Central memory CD4-positive, alpha-beta T cell (primary cell): ENCODE data around the gene HHAT.
"Not testable (repeated sequence)": the region's sequence is repeated elsewhere in the genome, so short reads cannot be mapped to it uniquely, and the experiment has no call there.

Experiments
- DNase-seq: peaks from one replicate; pipeline ENCODE4 v3.0.0; 2022

Gene HHAT

DNA sequence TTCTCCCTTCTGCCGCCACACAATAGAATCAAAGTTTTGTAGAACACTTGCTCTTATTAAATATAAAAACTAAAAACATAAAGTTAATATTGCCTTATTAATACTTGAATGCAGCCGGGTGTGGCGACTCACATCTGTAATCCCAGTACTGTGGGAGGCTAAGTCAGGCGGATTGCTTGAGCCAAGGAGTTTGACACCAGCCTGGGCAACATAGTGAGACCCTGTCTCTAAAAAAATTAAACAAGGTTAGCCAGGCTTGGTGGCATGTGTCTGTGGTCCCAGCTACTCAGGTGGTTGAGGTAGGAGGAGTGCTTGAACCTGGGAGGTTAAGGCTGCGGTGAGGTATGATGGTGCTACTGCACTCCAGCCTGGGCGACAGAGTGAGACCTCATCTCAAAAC lies 13.2 kb upstream of the HHAT start:
- no peak for DNase-seq

DNA sequence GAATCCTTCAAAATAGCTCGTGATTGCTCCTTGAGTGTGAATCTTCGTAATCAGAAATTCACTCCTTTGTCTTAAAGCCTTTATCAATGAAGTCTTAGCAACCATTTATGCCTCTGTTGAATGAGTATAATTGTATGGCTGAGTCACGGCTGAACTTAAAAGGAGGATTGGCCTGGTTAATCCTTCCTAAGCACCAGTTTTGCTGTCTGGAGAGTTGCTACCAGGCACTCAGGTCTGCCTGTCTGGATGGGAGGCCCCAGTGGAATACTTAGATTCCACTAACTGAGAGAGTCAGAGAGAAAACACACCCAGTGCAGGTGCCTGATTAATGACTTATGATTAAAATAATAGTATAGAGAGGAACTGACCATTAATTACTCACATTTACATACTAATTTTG lies 7.6 kb upstream of the HHAT start:
- DNase-seq = no peak

GRCh38 chr1:210321552-210321951 lies 7.2 kb upstream of the HHAT start:
- no peak for DNase-seq

GRCh38 chr1:210323957-210324356 lies 4.7 kb upstream of the HHAT start:
- DNase-seq = no peak

GRCh38 chr1:210325026-210325670 lies 3.6 kb upstream of the HHAT start:
- no peak for DNase-seq

- no peak for DNase-seq
Observed at GRCh38 chr1:210328032-210328745, 513 bp upstream of the HHAT start.

- DNase-seq = no peak
Observed at GRCh38 chr1:210330279-210330866, 1.7 kb downstream of the HHAT start.

DNA sequence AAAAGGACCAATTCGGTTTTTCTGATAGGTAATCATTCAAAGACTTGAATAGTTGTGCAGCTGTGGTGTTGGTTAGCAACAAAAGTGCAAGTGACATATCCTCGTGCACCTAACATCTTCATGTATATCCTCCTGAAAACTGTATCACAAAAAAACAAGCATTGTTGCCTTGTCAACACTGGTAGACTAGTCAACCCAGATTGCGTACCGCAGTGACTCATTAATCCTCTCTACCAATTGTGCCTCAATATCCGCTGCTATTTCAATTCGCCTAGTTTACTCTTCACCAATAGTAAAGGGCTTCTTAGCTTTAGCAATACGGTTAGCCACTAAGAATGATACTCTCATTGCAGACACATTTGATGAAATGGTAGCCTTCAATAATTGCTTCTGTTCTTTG lies 3.5 kb downstream of the HHAT start:
- DNase-seq = peak; percentile 71

DNA sequence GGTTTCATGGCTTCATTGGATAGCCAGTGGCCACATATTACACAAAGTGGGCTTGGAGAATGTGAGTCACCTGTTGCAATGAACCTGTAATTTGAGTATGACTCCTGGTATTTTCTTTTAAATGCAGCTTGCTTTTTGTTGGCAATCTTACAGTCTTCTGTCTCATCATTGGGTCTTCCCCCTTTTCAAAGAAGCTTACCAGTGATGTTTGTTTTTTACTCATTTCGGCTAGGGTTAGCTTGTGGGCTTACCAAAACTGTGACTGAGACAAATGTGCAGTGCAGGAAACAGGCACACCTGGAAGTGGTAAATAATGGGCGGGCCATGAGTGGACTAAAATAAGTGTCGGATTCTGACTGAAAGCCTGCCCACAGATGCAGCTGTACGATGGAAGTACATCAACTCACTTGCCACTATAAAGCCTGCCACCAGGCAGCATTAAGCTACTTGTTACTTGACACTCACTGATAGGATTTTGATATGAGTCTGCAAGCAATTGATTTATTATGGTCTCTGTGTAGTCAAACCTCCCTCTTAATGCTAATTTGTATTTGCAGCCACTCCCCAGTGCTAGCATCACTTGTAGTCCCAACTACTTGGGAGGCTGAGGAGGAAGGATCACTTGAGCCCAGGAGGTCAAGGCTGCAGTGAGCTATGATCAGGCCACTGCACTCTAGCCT lies 4.2 kb downstream of the HHAT start:
- peak; percentile 78 for DNase-seq

DNA sequence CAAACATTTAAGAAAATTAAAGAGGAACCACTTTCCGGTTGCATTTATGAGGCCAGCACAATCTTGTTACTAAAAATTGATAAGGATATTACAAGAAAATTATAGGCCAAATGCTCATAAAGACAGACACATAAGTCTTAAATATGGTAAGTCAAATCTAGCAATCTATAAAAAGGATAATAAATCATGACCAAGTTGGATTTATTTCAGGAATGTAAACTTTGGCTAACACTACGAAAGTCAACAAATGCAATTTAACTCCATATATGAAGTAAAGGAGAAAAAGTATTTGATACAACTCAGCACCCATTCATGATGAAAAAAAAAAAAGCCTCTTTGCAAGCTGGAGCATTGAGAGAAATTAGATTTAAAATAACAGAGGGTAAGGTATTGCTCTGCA lies 6.3 kb downstream of the HHAT start:
- DNase-seq = no peak

DNA sequence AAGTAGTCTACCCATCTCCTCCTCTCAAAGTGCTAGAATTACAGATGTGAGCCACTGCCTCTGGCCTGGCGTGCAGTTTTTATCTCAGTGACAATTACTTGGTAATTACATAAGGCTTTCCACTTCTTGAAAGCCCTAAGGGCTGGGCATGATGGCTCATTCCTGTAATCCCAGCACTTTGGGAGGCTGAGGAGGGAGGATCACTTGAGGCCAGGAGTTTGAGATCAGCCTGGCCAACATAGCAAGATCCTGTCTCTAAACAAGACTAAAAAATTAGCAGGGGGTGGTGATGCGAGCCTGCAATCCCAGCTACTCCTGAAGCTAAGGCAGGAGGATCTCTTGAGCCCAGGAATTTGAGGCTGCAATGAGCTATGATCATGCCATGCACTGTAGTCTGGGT lies 7.7 kb downstream of the HHAT start:
- no peak for DNase-seq

- no peak for DNase-seq
Observed at GRCh38 chr1:210339500-210339899, 10.8 kb downstream of the HHAT start.

DNA sequence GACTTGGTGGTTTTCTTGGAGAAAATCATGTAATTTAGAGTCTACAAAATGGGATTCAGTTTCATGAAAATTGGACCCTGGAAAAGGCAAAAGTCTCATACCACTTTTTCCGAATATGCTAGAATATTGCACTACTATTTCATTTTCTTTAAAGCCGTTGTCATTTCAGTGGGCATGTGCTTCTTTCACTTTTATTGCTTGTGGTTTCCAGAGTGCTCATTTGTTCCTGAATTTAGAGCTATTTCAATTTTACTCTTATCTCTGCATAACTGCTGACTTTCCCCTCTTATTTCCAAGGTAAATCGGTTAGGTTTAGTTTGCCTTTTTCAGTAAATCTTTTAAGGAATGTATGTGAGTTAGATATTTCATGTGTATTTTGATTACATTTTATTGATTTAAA lies 11.6 kb downstream of the HHAT start:
- DNase-seq = no peak

- DNase-seq = peak; percentile 34
Observed at GRCh38 chr1:210340841-210341240, 12.1 kb downstream of the HHAT start.

GRCh38 chr1:210342986-210343780 lies 14.5 kb downstream of the HHAT start:
- DNase-seq = no peak

GRCh38 chr1:210344706-210345105 lies 16.0 kb downstream of the HHAT start:
- DNase-seq = no peak

DNA sequence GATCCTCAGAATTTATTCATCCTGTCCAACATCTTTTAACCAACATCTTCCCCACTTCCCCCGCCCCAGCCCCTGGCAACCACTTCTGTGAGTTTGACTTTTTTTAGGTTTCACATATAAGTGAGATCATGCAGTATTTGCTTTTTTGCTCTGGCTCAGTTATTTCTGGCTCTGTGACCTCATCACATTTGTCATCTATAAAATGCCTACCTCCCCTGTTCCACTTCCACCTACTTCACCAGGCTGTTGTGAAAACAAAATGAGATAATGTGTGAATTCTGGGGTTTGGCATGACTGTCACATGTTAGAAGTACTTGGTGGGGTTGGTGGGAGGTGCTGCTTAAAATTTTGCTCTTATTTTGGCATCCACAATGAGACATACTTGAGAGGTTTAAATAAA lies 18.4 kb downstream of the HHAT start:
- DNase-seq = no peak

- DNase-seq = no peak
Observed at GRCh38 chr1:210351496-210351895, 22.8 kb downstream of the HHAT start.

DNA sequence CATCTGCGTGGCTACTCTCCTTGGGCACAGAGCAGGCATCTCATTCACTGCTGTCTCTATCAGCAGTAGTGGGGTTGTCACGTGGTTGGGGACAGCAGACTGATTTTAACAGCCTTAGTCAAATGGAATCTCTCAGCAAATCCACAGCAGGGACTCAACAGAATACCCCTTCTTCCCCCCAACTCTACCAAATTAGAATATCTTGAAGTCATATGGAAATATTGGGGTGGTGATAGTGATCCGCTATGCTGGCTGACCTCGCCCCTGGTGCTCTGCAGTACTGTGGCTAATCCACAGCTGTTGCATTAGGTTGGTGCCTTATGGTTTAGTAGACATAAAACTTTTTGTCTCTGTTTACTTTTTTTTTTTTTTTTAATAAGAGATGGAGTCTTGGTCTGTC lies 23.9 kb downstream of the HHAT start:
- DNase-seq = no peak

DNA sequence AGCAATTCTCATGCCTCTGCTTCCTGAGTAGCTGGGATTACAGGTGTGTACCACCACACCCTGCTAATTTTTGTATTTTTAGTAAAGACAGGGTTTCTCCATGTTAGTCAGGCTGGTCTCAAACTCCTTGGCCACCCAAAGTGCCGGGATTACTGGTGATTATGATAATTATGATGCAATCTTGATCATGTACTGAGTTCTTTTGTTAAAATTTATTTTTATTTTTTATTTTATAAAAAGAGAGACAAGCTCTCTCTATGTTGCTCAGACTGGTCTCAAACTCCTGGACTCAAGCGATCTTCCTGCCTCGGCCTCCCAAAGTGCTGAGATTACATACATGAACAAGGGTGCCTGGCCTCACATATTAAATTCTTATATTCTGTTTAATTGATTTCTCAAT lies 25.6 kb downstream of the HHAT start:
- DNase-seq = not testable (repeated sequence)

DNA sequence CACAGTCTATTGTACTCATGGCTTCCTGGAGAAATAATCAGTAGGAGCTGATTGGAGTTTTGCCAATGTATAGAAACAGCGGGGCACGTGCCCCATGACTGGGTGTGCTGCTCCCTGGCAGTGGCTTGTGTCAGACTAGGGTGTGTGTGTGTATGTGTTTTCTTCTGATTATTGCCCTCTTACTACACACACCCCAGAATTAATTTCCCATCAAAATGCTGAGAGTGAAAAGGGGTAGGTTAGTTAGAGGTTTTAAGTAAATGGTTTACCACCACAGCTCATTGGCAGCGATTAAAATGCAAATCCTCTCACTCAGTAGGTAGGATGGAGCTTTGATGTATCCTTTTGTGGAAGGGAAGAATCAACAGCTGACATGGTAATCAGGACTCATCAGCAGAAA lies 29.9 kb downstream of the HHAT start:
- no peak for DNase-seq

- DNase-seq = no peak
Observed at GRCh38 chr1:210359255-210359654, 30.6 kb downstream of the HHAT start.
